Adrenal gland (tissue), 19 donors: ENCODE results near the gene TMEM147. TPM values are rescaled to one million over a fixed set of nuclear protein-coding genes. Genes with fewer than 3 reads are reported as not detected.

ENCODE experiments used
- DNase-seq, 7 donors: peaks; one replicate each; pipeline ENCODE4 v3.0.0-alpha.2; 2019 to 2020
- H3K27ac ChIP-seq, 5 donors: fragments of 200-600 bp; sonication (generic) in 4 of 5; 1 replicate in 3 of 5; 2 replicates in 2 of 5; pipeline versions ENCODE4 v1.5.1 to v1.8.0; 2016 to 2020; ENCODE audit warnings: mild to moderate bottlenecking in 1 of 5
- H3K27me3 ChIP-seq: fragments of 200-600 bp; 2 replicates; pipeline ENCODE4 v1.8.0; 2021
- H3K36me3 ChIP-seq, 2 donors: fragments of 200-600 bp; replicated peaks in 1 of 2; 1 replicate in 1 of 2; 2 replicates in 1 of 2; pipeline versions ENCODE4 v1.5.1 to v1.8.0; 2018 to 2022
- H3K4me1 ChIP-seq, 2 donors: fragments of 200-600 bp; replicated peaks in 1 of 2; 1 replicate in 1 of 2; 2 replicates in 1 of 2; pipeline versions ENCODE4 v1.5.1 to v1.8.0; 2018 to 2021
- H3K4me3 ChIP-seq, 4 donors: fragments of 200-600 bp; sonication (generic) in 3 of 4; one replicate each; pipeline ENCODE4 v1.5.1; 2016 to 2018
- H3K9me3 ChIP-seq, 3 donors: fragments of 200-600 bp; sonication (generic) in 1 of 3; replicated peaks in 1 of 3; 1 replicate in 2 of 3; 2 replicates in 1 of 3; pipeline versions ENCODE4 v1.5.1 to v1.8.0; 2016 to 2021
- CTCF ChIP-seq, 6 experiments: fragments of 450-650 bp in 4 of 6; fragments of 200-600 bp in 2 of 6; sonication (generic) in 1 of 6; IDR thresholded peaks; 1 replicate in 5 of 6; 2 replicates in 1 of 6; pipeline versions ENCODE4 v1.5.1 to v1.8.0; 2016 to 2021; ENCODE audit warnings: antibody characterized with exemption in 6 of 6, mild to moderate bottlenecking in 2 of 6, moderate library complexity in 1 of 6
- POLR2A ChIP-seq, 2 donors: fragments of 450-650 bp; IDR thresholded peaks; one replicate each; pipeline ENCODE4 v1.6.1; 2017; ENCODE audit warnings: antibody characterized with exemption in 2 of 2, mild to moderate bottlenecking in 2 of 2, moderate library complexity in 1 of 2
- WGBS, 4 donors: extraction: QIAGEN DNeasy Blood & Tissue Kit in 2 of 4; methylation state at CpG; one replicate each; pipeline versions ENCODE4 v1.1.5 to v1.1.7; 2013 to 2017; 5-methylcytosine and 5-hydroxymethylcytosine counted together
- intact Hi-C, 2 donors: fragments of 100-400 bp; cut with DNase I; formaldehyde crosslinking; loops; one replicate each; pipeline versions ENCODE4 v1.14.1 to v1.15.0; 2022 to 2023
- long read RNA-seq, 10 donors: library from polyadenylated mRNA in 3 of 10; unstranded in 2 of 10; stranded (forward) in 1 of 10; transcript quantifications; one replicate each; pipeline ENCODE4 v2.0.0 and lab custom pipeline, GENCODE V29; 2021 to 2026
- polyA plus RNA-seq, 3 donors: library from polyadenylated mRNA; stranded (reverse); fragments of 200-250 nt in 2 of 3; fragments of 350-450 nt in 1 of 3; fragmentation: Illumina TruSeq in 1 of 3; extraction: RNeasy Lipid Tissue Mini Kit (QIAGEN cat#74804) in 1 of 3; gene quantifications; one replicate each; pipeline ENCODE4 v1.2.3, GENCODE V29; 2013 to 2014
- total RNA-seq, 9 donors: library from RNA; depleted of rRNA in 4 of 9; stranded (reverse); fragments of >200 nt in 4 of 9; fragments of 120-200 nt in 1 of 9; fragmentation: NEBNext Ultra II Directional in 1 of 9; extraction: Animal tissue kit (Norgen Biotek cat#: 25700) in 1 of 9; gene quantifications; one replicate each; pipeline versions ENCODE4 v1.1.0 to v1.2.4, GENCODE V29; 2013 to 2023
- donor health status: healthy with polysubstance abuse.
- donor health status: Bipolar disorder and iron deficiency.
- donor health status: DM: yes; HTN: yes; CAD: no.
- donor health status: DM: no; HTN: no; CAD: no.
- donor health status: DM: no; HTN: no; CAD: no.
- donor health status: DM: yes; HTN: yes; CAD: no.

TMEM147 gene
- 100 to 1,000 TPM; 139 to 261 (median 173) TPM for total RNA-seq
- polyA plus RNA-seq, result 100 to 1,000 TPM in 2 of 3 donors, 10 to 100 TPM in 1; 86.5 to 215 (median 188) TPM
- long read RNA-seq, donor 1, transcript TMEM147-201 (7 exons, 899 nt), result major isoform, 110 of 211 reads
- long read RNA-seq, donor 1, transcript TMEM147-207 (2 exons, 1,783 nt), result minor isoform, 10 of 211 reads
- long read RNA-seq, donor 1, transcript TMEM147-202 (6 exons, 935 nt), result minor isoform, 9 of 211 reads
- long read RNA-seq, donor 1, partial matches to known transcripts, result 77 of 211 reads
- long read RNA-seq, donor 1, other reads (novel, unspliced or antisense), result 0 of 211 reads
- long read RNA-seq, donor 2, transcript TMEM147-201 (7 exons, 899 nt), result major isoform, 54 of 104 reads
- long read RNA-seq, donor 2, partial matches to known transcripts, result 44 of 104 reads
- long read RNA-seq, donor 2, other reads (novel, unspliced or antisense), result 0 of 104 reads
- long read RNA-seq, donor 3, transcript TMEM147-201 (7 exons, 899 nt), result major isoform, 93 of 136 reads
- long read RNA-seq, donor 3, partial matches to known transcripts, result 33 of 136 reads
- long read RNA-seq, donor 3, other reads (novel, unspliced or antisense), result 0 of 136 reads
- long read RNA-seq, donor 4, transcript TMEM147-201 (7 exons, 899 nt), result major isoform, 280 of 294 reads
- long read RNA-seq, donor 4, partial matches to known transcripts, result 8 of 294 reads
- long read RNA-seq, donor 4, other reads (novel, unspliced or antisense), result 5 of 294 reads
- long read RNA-seq, donor 5, transcript TMEM147-201 (7 exons, 899 nt), result major isoform, 279 of 295 reads
- long read RNA-seq, donor 5, partial matches to known transcripts, result 1 of 295 reads
- long read RNA-seq, donor 5, other reads (novel, unspliced or antisense), result 7 of 295 reads
- long read RNA-seq, donor 6, transcript TMEM147-201 (7 exons, 899 nt), result major isoform, 146 of 157 reads
- long read RNA-seq, donor 6, partial matches to known transcripts, result 4 of 157 reads
- long read RNA-seq, donor 6, other reads (novel, unspliced or antisense), result 3 of 157 reads
- long read RNA-seq, donor 7, transcript TMEM147-201 (7 exons, 899 nt), result major isoform, 52 of 103 reads
- long read RNA-seq, donor 7, partial matches to known transcripts, result 44 of 103 reads
- long read RNA-seq, donor 7, other reads (novel, unspliced or antisense), result 0 of 103 reads
- long read RNA-seq, donor 8, transcript TMEM147-201 (7 exons, 899 nt), result major isoform, 100 of 192 reads
- long read RNA-seq, donor 8, partial matches to known transcripts, result 80 of 192 reads
- long read RNA-seq, donor 8, other reads (novel, unspliced or antisense), result 0 of 192 reads
- long read RNA-seq, donor 9, transcript TMEM147-207 (2 exons, 1,783 nt), result minor isoform, 10 of 130 reads
- long read RNA-seq, donor 9, transcript TMEM147-201 (7 exons, 899 nt), result major isoform, 66 of 130 reads
- long read RNA-seq, donor 9, partial matches to known transcripts, result 41 of 130 reads
- long read RNA-seq, donor 9, other reads (novel, unspliced or antisense), result 5 of 130 reads
- long read RNA-seq, donor 10, transcript TMEM147-201 (7 exons, 899 nt), result major isoform, 34 of 74 reads
- long read RNA-seq, donor 10, partial matches to known transcripts, result 36 of 74 reads
- long read RNA-seq, donor 10, other reads (novel, unspliced or antisense), result 0 of 74 reads

- Histone ChIP-seq H3K9me3 (no peaks in the 10 kb centered on the region), H3K27me3 (no peaks in the 10 kb centered on the region), H3K27ac (peak within 1 kb of the TSS in 4 of 5 donors; percentile 50 to 86 (median 72)), H3K36me3 (peaks cover 0 to 9% of the 10 kb centered on the region in 2 donors), H3K4me1 (peaks cover 11 to 17% of the 10 kb centered on the region in 2 donors), H3K4me3 (peak within 1 kb of the TSS; percentile 73 to 88 (median 82))
- intact Hi-C loops, result loop anchor here (5.0 to 10.0 kb wide), 2 partner anchors 52 to 170 kb away; partner anchors contain the start of gene KMT2B (in 1 of the 2)
- WGBS, 4 donors, result 0 to 1% (median 1%) methylated on average over 9 to 85 of the region's 85 CpGs
- DNase-seq, result peak; percentile 92 to 96 (median 95)
- TF ChIP-seq CTCF (IDR thresholded peaks at IDR 0.05) (no peak), POLR2A (IDR thresholded peaks at IDR 0.05) (peak; percentile 33 to 55)
These were observed at the start of gene TMEM147 for GRCh38 chr19:35545001-35545854. TMEM147 (plus strand) TSS chr19:35545626; CDS start chr19:35545740, 114 bp downstream.

- Histone ChIP-seq H3K27ac (no peak overlapping the region), H3K4me1 (peaks cover 0 to 5% of the 10 kb centered on the region in 2 donors), H3K4me3 (no peak overlapping the region), H3K9me3 (no peaks in the 10 kb centered on the region), H3K27me3 (no peaks in the 10 kb centered on the region), H3K36me3 (no peaks in the 10 kb centered on the region)
- intact Hi-C loops, result no loop called here
- TF ChIP-seq POLR2A (IDR thresholded peaks at IDR 0.05) (no peak), CTCF (IDR thresholded peaks at IDR 0.05) (no peak)
- DNase-seq, result no peak
- WGBS, 4 donors, result 80 to 87% (median 86%) methylated on average over 12 to 14 of the region's 14 CpGs
These were observed 48.0 kb upstream of the TMEM147 start for GRCh38 chr19:35497406-35497805.

- H3K9me3 ChIP-seq, result no peaks in the 10 kb centered on the region
- TF ChIP-seq CTCF (IDR thresholded peaks at IDR 0.05) (no peak), POLR2A (IDR thresholded peaks at IDR 0.05) (no peak)
- intact Hi-C loops, result no loop called here
- H3K27me3 ChIP-seq, result no peaks in the 10 kb centered on the region
- H3K36me3 ChIP-seq, result no peaks in the 10 kb centered on the region
- H3K4me1 ChIP-seq, result peaks cover 0 to 5% of the 10 kb centered on the region in 2 donors
- DNase-seq, result no peak
- H3K4me3 ChIP-seq, result no peak overlapping the region
- H3K27ac ChIP-seq, result no peak overlapping the region
- 70 to 90% (median 81%) methylated on average over 3 of the region's 3 CpGs for WGBS, 4 donors
These were observed 47.2 kb upstream of the TMEM147 start for GRCh38 chr19:35498220-35498619.
